ENCODE results near the gene PRR22. TPM values are rescaled to one million over a fixed set of nuclear protein-coding genes. Genes with fewer than 3 reads are reported as not detected.

Gene PRR22
- total RNA-seq, 4 donors from 2014 or later = 1.3 to 5.0 (median 2.1) TPM

DNA sequence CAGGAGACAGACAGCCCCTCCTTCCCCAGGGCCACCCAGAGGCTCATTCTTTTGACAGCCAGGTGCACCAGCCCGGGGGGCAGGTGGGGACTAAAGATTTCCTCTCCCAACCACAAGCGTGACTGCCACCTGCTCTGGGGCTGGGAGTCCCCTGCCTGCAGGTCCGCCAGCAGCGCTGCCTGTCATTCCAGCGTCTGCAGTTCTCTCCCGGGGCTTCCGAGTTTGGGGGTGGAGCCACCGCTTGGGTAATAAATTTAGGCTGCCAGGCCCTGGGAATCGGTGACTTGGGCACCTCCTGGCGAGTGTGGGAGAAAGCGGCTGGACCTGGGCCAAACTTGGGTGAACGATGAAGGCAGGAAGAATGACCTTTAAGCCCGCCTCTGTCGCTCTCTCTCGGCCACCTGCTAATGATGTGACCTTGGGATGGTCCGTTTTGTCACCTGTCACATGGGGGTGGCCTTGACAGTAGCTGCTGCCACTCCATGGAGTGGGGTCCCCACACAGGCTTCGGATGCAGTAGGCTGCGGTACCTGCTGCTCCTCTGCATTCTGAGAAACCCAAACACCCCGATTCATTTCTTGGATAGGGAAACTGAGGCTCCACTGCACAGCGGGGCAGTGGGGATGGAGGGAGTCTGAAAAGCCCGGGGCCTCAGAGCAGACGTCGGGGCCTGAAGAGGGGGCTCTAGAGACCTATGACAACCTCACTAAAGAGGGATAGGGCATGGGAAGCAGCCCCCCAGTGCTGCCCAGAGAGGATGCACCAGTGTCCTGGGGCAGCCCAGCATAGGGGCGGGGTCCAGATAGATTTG lies 42.2 kb upstream of the PRR22 start:
- peaks cover 0 to 37% (median 0%) of the 10 kb centered on the region in 4 donors for H3K27me3 ChIP-seq
- H3K27ac ChIP-seq = peak overlapping the region; percentile 63 to 94 (median 79)
- peaks cover 14 to 53% (median 17%) of the 10 kb centered on the region in 3 donors for H3K4me1 ChIP-seq
- TF ChIP-seq POLR2A (IDR thresholded peaks at IDR 0.05) = no peak
- TF ChIP-seq, protein P1, sequence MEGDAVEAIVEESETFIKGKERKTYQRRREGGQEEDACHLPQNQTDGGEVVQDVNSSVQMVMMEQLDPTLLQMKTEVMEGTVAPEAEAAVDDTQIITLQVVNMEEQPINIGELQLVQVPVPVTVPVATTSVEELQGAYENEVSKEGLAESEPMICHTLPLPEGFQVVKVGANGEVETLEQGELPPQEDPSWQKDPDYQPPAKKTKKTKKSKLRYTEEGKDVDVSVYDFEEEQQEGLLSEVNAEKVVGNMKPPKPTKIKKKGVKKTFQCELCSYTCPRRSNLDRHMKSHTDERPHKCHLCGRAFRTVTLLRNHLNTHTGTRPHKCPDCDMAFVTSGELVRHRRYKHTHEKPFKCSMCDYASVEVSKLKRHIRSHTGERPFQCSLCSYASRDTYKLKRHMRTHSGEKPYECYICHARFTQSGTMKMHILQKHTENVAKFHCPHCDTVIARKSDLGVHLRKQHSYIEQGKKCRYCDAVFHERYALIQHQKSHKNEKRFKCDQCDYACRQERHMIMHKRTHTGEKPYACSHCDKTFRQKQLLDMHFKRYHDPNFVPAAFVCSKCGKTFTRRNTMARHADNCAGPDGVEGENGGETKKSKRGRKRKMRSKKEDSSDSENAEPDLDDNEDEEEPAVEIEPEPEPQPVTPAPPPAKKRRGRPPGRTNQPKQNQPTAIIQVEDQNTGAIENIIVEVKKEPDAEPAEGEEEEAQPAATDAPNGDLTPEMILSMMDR (IDR thresholded peaks at IDR 0.05) = peak in 1 of 6 experiments; percentile 13
- H3K9me3 ChIP-seq = no peaks in the 10 kb centered on the region
- peaks cover 0 to 22% (median 0%) of the 10 kb centered on the region in 3 donors for H3K36me3 ChIP-seq
- DNase-seq = no peak
- peak overlapping the region in 1 of 4 donors; percentile 77 for H3K4me3 ChIP-seq
- intact Hi-C loops (cut with DNase I) = no loop called here
- 20 to 51% methylated on average over 7 to 15 of the region's 24 CpGs for WGBS, 2 donors

DNA sequence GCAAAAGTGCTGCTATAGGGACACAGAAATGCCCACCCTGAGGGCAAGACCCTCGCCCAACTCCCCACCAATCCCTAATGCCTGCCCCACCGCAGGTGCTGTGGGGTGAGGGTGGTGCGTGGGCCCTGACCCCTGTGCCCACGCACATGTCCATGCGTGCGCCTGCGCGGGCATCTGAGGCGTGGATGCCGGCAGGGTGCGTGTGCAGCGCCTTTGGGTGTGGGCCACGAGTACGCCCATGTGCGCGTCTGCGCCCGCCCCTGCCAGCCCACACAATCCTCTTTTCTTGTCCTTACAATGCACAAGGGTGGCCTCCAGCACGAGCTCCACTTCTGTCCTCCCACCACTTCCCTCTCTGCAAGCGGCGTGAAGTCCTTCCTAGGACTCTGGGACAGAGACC lies 40.6 kb upstream of the PRR22 start:
- TF ChIP-seq, protein P1 (IDR thresholded peaks at IDR 0.05) = no peak
- no peak for TF ChIP-seq POLR2A (IDR thresholded peaks at IDR 0.05)
- no peaks in the 10 kb centered on the region for H3K9me3 ChIP-seq
- peaks cover 14 to 55% (median 17%) of the 10 kb centered on the region in 3 donors for H3K4me1 ChIP-seq
- H3K27me3 ChIP-seq = peaks cover 0 to 32% (median 0%) of the 10 kb centered on the region in 4 donors
- intact Hi-C loops (cut with DNase I) = no loop called here
- DNase-seq = no peak
- 55 to 60% methylated on average over 5 to 20 of the region's 21 CpGs for WGBS, 2 donors
- no peak overlapping the region for H3K27ac ChIP-seq
- peaks cover 0 to 15% (median 0%) of the 10 kb centered on the region in 3 donors for H3K36me3 ChIP-seq
- no peak overlapping the region for H3K4me3 ChIP-seq

DNA sequence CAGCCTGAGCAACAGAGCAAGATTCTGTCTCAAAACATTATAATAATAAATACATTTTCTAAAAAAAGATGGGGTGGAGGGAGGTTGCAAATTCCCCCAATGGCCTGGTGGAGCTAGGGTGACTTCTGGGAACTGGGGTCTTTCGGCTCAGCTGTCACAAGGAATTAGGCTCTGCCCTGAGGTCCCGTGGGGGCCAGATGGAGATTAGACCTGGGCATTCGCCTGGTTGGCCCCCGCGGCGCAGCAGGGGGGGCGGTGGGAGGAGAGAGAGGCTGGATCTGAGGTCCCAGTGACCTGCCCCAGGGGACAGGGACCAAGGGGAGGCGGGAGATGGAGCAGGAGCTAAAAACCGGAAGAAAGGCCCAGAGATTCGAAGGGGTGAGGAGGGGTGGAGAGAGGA lies 40.2 kb upstream of the PRR22 start:
- no peak for DNase-seq
- Histone ChIP-seq H3K4me1 (peaks cover 14 to 51% (median 17%) of the 10 kb centered on the region in 3 donors), H3K27me3 (peaks cover 0 to 29% (median 0%) of the 10 kb centered on the region in 4 donors), H3K4me3 (no peak overlapping the region), H3K9me3 (no peaks in the 10 kb centered on the region), H3K36me3 (peaks cover 0 to 11% (median 0%) of the 10 kb centered on the region in 3 donors), H3K27ac (no peak overlapping the region)
- intact Hi-C loops (cut with DNase I) = no loop called here
- WGBS, 2 donors = 76 to 80% methylated on average over 7 to 10 of the region's 10 CpGs
- TF ChIP-seq, protein P1 (IDR thresholded peaks at IDR 0.05) = no peak
- no peak for TF ChIP-seq POLR2A (IDR thresholded peaks at IDR 0.05)

DNA sequence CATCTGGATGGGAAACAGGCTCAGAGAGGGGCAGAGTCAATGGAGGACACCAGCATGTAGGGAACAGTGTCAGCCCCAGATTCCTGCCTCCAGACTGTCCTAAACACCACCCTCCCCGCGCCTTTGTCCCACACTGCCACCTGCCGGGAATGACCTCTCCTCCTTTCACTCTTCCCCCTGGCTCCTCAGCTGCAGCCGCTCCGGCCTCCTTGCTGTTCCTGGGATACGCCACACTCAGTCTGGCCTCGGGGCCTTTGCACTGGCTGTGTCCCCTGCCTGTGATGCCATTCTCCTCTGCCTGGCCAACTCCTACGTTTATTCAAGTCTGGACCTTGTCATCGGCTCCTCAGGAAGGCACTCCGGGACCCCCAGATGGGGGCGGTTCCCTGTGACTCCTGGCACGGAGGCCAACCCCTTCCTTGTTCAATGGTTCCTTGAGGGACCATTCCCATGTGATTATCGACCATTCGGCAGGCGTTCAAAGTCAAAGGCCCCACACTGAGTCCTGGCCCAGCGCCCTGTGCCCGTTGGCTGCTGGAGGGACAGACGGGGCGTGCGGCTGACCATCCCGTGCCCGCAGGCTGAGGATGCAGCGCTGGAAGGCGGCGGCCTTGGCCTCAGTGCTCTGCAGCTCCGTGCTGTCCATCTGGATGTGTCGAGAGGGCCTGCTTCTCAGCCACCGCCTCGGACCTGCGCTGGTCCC lies 39.2 kb upstream of the PRR22 start:
- DNase-seq = no peak
- Histone ChIP-seq H3K9me3 (no peaks in the 10 kb centered on the region), H3K27me3 (peaks cover 0 to 21% (median 0%) of the 10 kb centered on the region in 4 donors), H3K27ac (no peak overlapping the region), H3K36me3 (peaks cover 0 to 7% (median 0%) of the 10 kb centered on the region in 3 donors), H3K4me3 (no peak overlapping the region), H3K4me1 (peaks cover 9 to 41% (median 13%) of the 10 kb centered on the region in 3 donors)
- WGBS, 2 donors = 60 to 61% methylated on average over 2 to 12 of the region's 30 CpGs
- intact Hi-C loops (cut with DNase I) = no loop called here
- TF ChIP-seq POLR2A (IDR thresholded peaks at IDR 0.05) = no peak
- TF ChIP-seq, protein P1 (IDR thresholded peaks at IDR 0.05) = peak in 4 of 6 experiments; percentile 15 to 46 (median 24)
